Measurements from ENCODE around the gene USP48. TPM values are rescaled to one million over a fixed set of nuclear protein-coding genes. Genes with fewer than 3 reads are reported as not detected.

The USP48 gene
- total and polyA plus RNA-seq, 7 donors, result 12.6 to 77.0 (median 47.1) TPM

GRCh38 chr1:21766210-21766609 lies 16.7 kb downstream of the USP48 start:
- Histone ChIP-seq H3K36me3 (no peaks in the 10 kb centered on the region), H3K9me3 (no peaks in the 10 kb centered on the region), H3K27me3 (no peaks in the 10 kb centered on the region), H3K4me3 (no peak overlapping the region), H3K4me1 (peaks cover 0 to 54% (median 36%) of the 10 kb centered on the region in 4 donors), H3K27ac (no peak overlapping the region)
- no peak for TF ChIP-seq EP300 (IDR thresholded peaks at IDR 0.05)
- TF ChIP-seq CTCF (IDR thresholded peaks at IDR 0.05), result no peak
- 79 to 89% methylated on average over 4 of the region's 4 CpGs for WGBS, 2 donors
- no peak for DNase-seq
- intact Hi-C loops (cut with DNase I), result no loop called here

DNA sequence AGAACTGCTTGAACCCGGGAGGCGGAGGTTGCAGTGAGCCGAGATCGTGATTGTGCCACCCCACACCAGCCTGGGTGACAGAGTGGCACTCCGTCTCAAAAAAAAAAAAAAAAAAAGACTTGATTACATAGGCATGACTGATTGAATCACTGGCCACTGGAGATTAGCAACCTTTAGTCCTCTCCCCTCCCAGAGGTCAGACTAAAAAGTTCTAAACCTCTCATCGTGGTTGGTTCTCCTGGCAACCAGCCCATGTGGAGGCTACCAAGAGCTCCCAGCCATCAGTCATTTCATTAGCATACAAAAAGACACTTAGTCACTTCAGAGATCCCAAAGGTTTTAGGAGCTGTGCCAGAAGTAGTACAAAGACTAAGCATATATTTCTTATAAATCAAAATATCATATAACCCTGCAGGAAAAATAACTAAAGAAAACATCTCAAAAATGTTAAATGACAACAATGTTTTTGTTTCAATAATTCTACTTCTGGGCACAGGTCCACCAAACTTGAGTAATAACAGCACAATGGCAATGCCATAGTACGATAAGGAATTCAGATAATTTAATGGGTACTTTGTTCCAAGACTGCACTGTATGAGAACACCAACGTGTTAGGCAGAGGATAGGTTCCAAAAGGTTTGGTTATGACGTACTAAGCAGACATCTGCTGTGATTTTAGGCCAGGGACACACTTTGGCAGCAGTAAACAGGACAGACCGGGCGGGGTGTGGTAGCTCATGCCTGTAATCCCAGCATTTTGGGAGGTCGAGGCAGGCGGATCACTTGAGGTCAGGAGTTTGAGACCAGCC lies 18.1 kb downstream of the USP48 start:
- intact Hi-C loops (cut with DNase I), result no loop called here
- Histone ChIP-seq H3K27ac (peak overlapping the region; percentile 24 to 64 (median 62)), H3K4me3 (no peak overlapping the region), H3K36me3 (no peaks in the 10 kb centered on the region), H3K9me3 (no peaks in the 10 kb centered on the region), H3K4me1 (peaks cover 0 to 54% (median 36%) of the 10 kb centered on the region in 4 donors), H3K27me3 (no peaks in the 10 kb centered on the region)
- WGBS, 2 donors, result 64 to 75% methylated on average over 13 of the region's 13 CpGs
- TF ChIP-seq EP300 (IDR thresholded peaks at IDR 0.05) (peak in 2 of 4 donors; percentile 20 to 23), CTCF (IDR thresholded peaks at IDR 0.05) (no peak), POLR2A (IDR thresholded peaks at IDR 0.05) (no peak), POLR2AphosphoS5 (IDR thresholded peaks at IDR 0.05) (peak in 3 of 4 donors; percentile 35 to 48 (median 37))
- no peak for DNase-seq

GRCh38 chr1:21763694-21764419 lies 19.1 kb downstream of the USP48 start:
- Histone ChIP-seq H3K9me3 (no peaks in the 10 kb centered on the region), H3K27ac (peak overlapping the region in 3 of 4 donors; percentile 60 to 64 (median 63)), H3K36me3 (no peaks in the 10 kb centered on the region), H3K4me1 (peaks cover 0 to 53% (median 38%) of the 10 kb centered on the region in 4 donors), H3K4me3 (no peak overlapping the region), H3K27me3 (no peaks in the 10 kb centered on the region)
- TF ChIP-seq POLR2A (IDR thresholded peaks at IDR 0.05) (no peak), POLR2AphosphoS5 (IDR thresholded peaks at IDR 0.05) (no peak), CTCF (IDR thresholded peaks at IDR 0.05) (no peak), EP300 (IDR thresholded peaks at IDR 0.05) (no peak)
- WGBS, 2 donors, result 67 to 78% methylated on average over 7 of the region's 7 CpGs
- intact Hi-C loops (cut with DNase I), result no loop called here
- no peak for DNase-seq

DNA sequence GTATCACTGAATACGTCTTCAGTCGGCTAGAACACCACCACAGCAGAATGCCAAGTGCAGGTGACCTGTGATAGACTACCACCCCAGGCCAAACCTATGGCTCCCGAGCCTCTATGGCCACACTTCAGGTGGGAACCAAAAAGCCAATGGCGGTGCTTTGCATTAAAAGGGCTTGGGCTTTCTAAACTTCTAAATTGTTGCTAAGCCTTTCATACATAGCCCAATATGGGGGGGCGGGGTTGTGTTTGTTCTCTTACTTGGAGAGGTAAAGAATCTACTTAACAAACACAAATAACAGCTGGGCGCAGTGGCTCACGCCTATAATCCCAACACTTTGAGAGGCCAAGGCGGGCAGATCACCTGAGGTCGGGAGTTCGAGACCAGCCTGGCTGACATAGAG lies 19.7 kb downstream of the USP48 start:
- H3K4me1 ChIP-seq, result peaks cover 0 to 49% (median 36%) of the 10 kb centered on the region in 4 donors
- peak overlapping the region in 1 of 4 donors; percentile 60 for H3K27ac ChIP-seq
- H3K4me3 ChIP-seq, result no peak overlapping the region
- H3K36me3 ChIP-seq, result no peaks in the 10 kb centered on the region
- H3K27me3 ChIP-seq, result no peaks in the 10 kb centered on the region
- no peak for DNase-seq
- WGBS, 2 donors, result 80 to 89% methylated on average over 10 of the region's 10 CpGs
- intact Hi-C loops (cut with DNase I), result no loop called here
- H3K9me3 ChIP-seq, result no peaks in the 10 kb centered on the region
- no peak for TF ChIP-seq POLR2A (IDR thresholded peaks at IDR 0.05)

DNA sequence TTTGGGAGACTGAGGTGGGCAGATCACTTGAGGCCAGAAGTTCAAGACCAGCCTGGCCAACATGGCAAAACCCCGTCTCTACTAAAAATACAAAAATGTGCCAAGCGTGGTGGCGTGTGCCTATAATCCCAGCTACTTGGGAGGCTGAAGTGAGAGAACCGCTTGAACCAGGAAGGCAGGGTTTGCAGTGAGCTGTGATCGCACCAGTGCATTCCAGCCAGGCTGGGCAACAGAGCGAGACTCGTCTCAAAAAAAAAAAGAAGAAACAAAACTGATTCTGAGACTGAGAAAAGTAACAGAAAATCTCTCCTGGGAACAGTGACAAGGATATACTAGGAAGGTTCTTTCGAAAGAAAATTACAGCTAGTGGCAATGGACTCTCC lies 20.9 kb downstream of the USP48 start:
- no peak for DNase-seq
- WGBS, 2 donors, result 81 to 94% methylated on average over 8 of the region's 8 CpGs
- intact Hi-C loops (cut with DNase I), result no loop called here
- H3K4me3 ChIP-seq, result no peak overlapping the region
- peak overlapping the region in 1 of 4 donors; percentile 1 for H3K27ac ChIP-seq
- H3K27me3 ChIP-seq, result no peaks in the 10 kb centered on the region
- H3K4me1 ChIP-seq, result peaks cover 0 to 45% (median 31%) of the 10 kb centered on the region in 4 donors
- no peaks in the 10 kb centered on the region for H3K36me3 ChIP-seq
- TF ChIP-seq POLR2AphosphoS5 (IDR thresholded peaks at IDR 0.05), result no peak
- TF ChIP-seq CTCF (IDR thresholded peaks at IDR 0.05), result no peak
- no peak for TF ChIP-seq POLR2A (IDR thresholded peaks at IDR 0.05)
- no peak for TF ChIP-seq EP300 (IDR thresholded peaks at IDR 0.05)
- H3K9me3 ChIP-seq, result no peaks in the 10 kb centered on the region
